Sigmoid colon (tissue), 4 donors: Measurements from ENCODE around the gene EPG5.

Experiments
- POLR2AphosphoS5 ChIP-seq, 4 donors: sonication (generic); formaldehyde crosslinking; IDR thresholded peaks; one replicate each; pipeline ENCODE4 v1.6.1; 2017; ENCODE audit warnings: antibody characterized with exemption in 4 of 4
- TF ChIP-seq, protein P1 (sequence below), 4 experiments: fragments of 450-650 bp in 3 of 4; fragments of 200-600 bp in 1 of 4; IDR thresholded peaks; one replicate each; pipeline ENCODE4 v1.5.1; 2016 to 2019; ENCODE audit warnings: antibody characterized with exemption in 4 of 4, mild to moderate bottlenecking in 3 of 4, moderate library complexity in 2 of 4

DNA sequence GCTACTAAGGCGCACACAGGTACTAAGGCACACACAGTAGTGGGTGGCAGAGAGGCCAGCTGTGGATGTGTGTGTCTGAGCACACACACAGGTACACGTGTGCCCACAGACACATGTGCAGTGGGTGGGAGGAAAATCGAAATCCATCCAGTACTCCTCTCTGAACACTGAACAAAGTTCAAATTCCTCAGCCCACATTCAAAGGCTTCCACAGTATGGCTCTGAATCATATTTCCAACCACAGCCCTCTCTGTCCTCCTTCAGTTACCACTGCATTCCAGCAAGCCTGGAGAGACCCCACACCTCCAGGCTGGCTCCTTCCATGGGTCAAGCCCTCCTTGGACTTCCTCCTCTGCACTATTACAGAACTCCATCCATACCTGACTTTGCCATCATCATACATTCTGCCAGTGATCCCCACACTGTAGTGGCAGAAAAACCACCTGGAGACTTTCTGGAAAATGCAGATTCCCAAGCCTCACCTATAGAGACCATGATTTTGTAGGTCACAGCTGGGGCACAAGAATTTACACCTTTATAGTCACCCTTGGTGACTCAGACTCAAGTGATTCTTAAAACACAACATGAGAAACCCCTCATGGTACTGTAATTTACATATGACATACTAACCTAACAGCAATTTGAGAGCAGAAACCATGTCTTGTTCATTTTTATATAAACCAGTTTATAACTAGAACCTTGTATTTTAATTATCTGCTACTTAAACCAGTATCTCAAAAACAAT lies 31.4 kb downstream of the EPG5 start:
- TF ChIP-seq, protein P1, sequence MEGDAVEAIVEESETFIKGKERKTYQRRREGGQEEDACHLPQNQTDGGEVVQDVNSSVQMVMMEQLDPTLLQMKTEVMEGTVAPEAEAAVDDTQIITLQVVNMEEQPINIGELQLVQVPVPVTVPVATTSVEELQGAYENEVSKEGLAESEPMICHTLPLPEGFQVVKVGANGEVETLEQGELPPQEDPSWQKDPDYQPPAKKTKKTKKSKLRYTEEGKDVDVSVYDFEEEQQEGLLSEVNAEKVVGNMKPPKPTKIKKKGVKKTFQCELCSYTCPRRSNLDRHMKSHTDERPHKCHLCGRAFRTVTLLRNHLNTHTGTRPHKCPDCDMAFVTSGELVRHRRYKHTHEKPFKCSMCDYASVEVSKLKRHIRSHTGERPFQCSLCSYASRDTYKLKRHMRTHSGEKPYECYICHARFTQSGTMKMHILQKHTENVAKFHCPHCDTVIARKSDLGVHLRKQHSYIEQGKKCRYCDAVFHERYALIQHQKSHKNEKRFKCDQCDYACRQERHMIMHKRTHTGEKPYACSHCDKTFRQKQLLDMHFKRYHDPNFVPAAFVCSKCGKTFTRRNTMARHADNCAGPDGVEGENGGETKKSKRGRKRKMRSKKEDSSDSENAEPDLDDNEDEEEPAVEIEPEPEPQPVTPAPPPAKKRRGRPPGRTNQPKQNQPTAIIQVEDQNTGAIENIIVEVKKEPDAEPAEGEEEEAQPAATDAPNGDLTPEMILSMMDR (IDR thresholded peaks at IDR 0.05), result no peak
- no peak for TF ChIP-seq POLR2AphosphoS5 (IDR thresholded peaks at IDR 0.05)
